HL-60 (cell line): Measurements from ENCODE around the gene PIK3R4.

Experiments used
- CTCF ChIP-seq: IDR thresholded peaks from one replicate; pipeline ENCODE4 v1.5.1; 2011; ENCODE audit warnings: low read length, control low read depth, inconsistent platforms; ENCODE audit not compliant: insufficient read depth
- GABPA ChIP-seq: IDR thresholded peaks from 2 replicates; pipeline ENCODE4 v1.6.1; 2012; ENCODE audit warnings: low read depth
- POLR2AphosphoS5 ChIP-seq: IDR thresholded peaks from 2 replicates; pipeline ENCODE4 v1.6.1; 2012; ENCODE audit warnings: low read depth
- SPI1 ChIP-seq: IDR thresholded peaks from 2 replicates; pipeline ENCODE4 v1.6.1; 2012; ENCODE audit warnings: low read depth, mild to moderate bottlenecking, borderline replicate concordance

- TF ChIP-seq POLR2AphosphoS5 (no peak), CTCF (no peak), SPI1 (no peak), GABPA (no peak)
These were observed 67.4 kb downstream of the PIK3R4 start for GRCh38 chr3:130679218-130679617.
